Measurements from ENCODE around the gene PPP2R2C.

GRCh38 chr4:6366581-6366980 is 105.8 kb downstream of the PPP2R2C start:
- TF ChIP-seq CTCF (IDR thresholded peaks at IDR 0.05; ENCODE audit: low read depth, low read length) = no peak
- TF ChIP-seq POLR2A (IDR thresholded peaks at IDR 0.05; ENCODE audit: extremely low read depth, insufficient read length) = no peak
- no peak for TF ChIP-seq MYC (IDR thresholded peaks at IDR 0.05; ENCODE audit: low read depth, low read length)

Data from NB4 (cell line).